K562 (cell line): Measurements from ENCODE around the gene PTPN11. TPM values are rescaled to one million over a fixed set of nuclear protein-coding genes. Genes with fewer than 3 reads are reported as not detected.
A peak's percentile ranks its signal among the peaks of the same experiment; 100 is the strongest.

Experiments used
- ATF1 ChIP-seq, 2 experiments: fragments of 450-650 bp in 1 of 2; IDR thresholded peaks; 2 replicates each; pipeline ENCODE4 v1.6.1; 2016; ENCODE audit warnings: missing compliant biosample characterization in 1 of 2, missing genetic modification characterization in 1 of 2
- BRCA1 ChIP-seq, 2 experiments: fragments of 450-650 bp in 1 of 2; sonication (generic) in 1 of 2; formaldehyde crosslinking in 1 of 2; IDR thresholded peaks; 2 replicates each; pipeline versions ENCODE4 v1.5.0 to v1.6.1; 2017 to 2020; ENCODE audit warnings: mild to moderate bottlenecking in 1 of 2, missing genetic modification reagents in 1 of 2
- CBX2 ChIP-seq: fragments of 200-600 bp; sonication (generic); IDR thresholded peaks from one replicate; pipeline ENCODE4 v1.6.1; 2012; ENCODE audit warnings: mild to moderate bottlenecking, low read length, inconsistent platforms; ENCODE audit not compliant: insufficient read depth, poor library complexity, severe bottlenecking
- COPS2 ChIP-seq: fragments of 450-650 bp; conservative IDR thresholded peaks from 2 replicates; pipeline ENCODE4 v1.6.1; 2016; ENCODE audit warnings: mild to moderate bottlenecking, moderate library complexity
- ESRRB ChIP-seq: fragments of 250-450 bp; sonication (Bioruptor Pico); IDR thresholded peaks from 2 replicates; pipeline ENCODE4 v1.5.0; 2020; ENCODE audit warnings: mild to moderate bottlenecking, moderate library complexity, borderline replicate concordance
- ETV6 ChIP-seq, 3 experiments: fragments of 150-350 bp in 1 of 3; sonication (generic) in 1 of 3; formaldehyde crosslinking in 1 of 3; IDR thresholded peaks; 2 replicates each; pipeline versions ENCODE4 v1.6.1 to v1.8.0; 2014 to 2022; ENCODE audit warnings: borderline replicate concordance in 2 of 3, low read depth in 2 of 3, antibody characterized with exemption in 1 of 3, low read length in 1 of 3, mild to moderate bottlenecking in 1 of 3, missing genetic modification reagents in 1 of 3
- FOXK2 ChIP-seq, 2 experiments: fragments of 450-650 bp; IDR thresholded peaks in 1 of 2; conservative IDR thresholded peaks in 1 of 2; 2 replicates each; pipeline ENCODE4 v1.6.1; 2016; ENCODE audit warnings: low read depth in 2 of 2, mild to moderate bottlenecking in 1 of 2
- HDAC3 ChIP-seq: fragments of 450-650 bp; IDR thresholded peaks from 2 replicates; pipeline ENCODE4 v1.6.1; 2018; ENCODE audit warnings: borderline replicate concordance, mild to moderate bottlenecking, moderate library complexity; ENCODE audit not compliant: partially characterized antibody
- KDM4B ChIP-seq, 2 experiments: fragments of 450-650 bp in 1 of 2; sonication (generic) in 1 of 2; IDR thresholded peaks; 2 replicates each; pipeline ENCODE4 v1.6.1; 2016 to 2017; ENCODE audit warnings: borderline replicate concordance in 2 of 2, antibody characterized with exemption in 1 of 2, low read depth in 1 of 2, mild to moderate bottlenecking in 1 of 2
- KLF1 ChIP-seq: fragments of 450-650 bp; IDR thresholded peaks from 2 replicates; pipeline ENCODE4 v1.6.1; 2016; ENCODE audit warnings: missing genetic modification characterization, missing compliant biosample characterization
- LEF1 ChIP-seq: fragments of 450-650 bp; IDR thresholded peaks from 2 replicates; pipeline ENCODE4 v1.6.1; 2016; ENCODE audit warnings: mild to moderate bottlenecking
- MCM7 ChIP-seq, 2 experiments: fragments of 450-650 bp; IDR thresholded peaks; 2 replicates each; pipeline ENCODE4 v1.6.1; 2016 to 2018
- MEIS2 ChIP-seq: fragments of 450-650 bp; IDR thresholded peaks from 2 replicates; pipeline ENCODE4 v1.6.1; 2014; ENCODE audit warnings: mild to moderate bottlenecking; ENCODE audit not compliant: partially characterized antibody
- MXD1 ChIP-seq: fragments of 250-450 bp; sonication (Bioruptor Pico); IDR thresholded peaks from 2 replicates; pipeline ENCODE4 v1.8.0; 2021; ENCODE audit warnings: borderline replicate concordance, mild to moderate bottlenecking, moderate library complexity; ENCODE audit not compliant: poor library complexity, severe bottlenecking
- NBN ChIP-seq: fragments of 450-650 bp; IDR thresholded peaks from 2 replicates; pipeline ENCODE4 v1.6.1; 2016; ENCODE audit warnings: low read depth, mild to moderate bottlenecking
- NELFE ChIP-seq: IDR thresholded peaks from 2 replicates; pipeline ENCODE4 v1.6.1; 2011; ENCODE audit warnings: mild to moderate bottlenecking; ENCODE audit not compliant: insufficient read depth, insufficient read length
- NFIC ChIP-seq: fragments of 450-650 bp; IDR thresholded peaks from 2 replicates; pipeline ENCODE4 v1.6.1; 2017; ENCODE audit warnings: mild to moderate bottlenecking, inconsistent platforms
- POU5F1 ChIP-seq: fragments of 150-350 bp; IDR thresholded peaks from 2 replicates; pipeline ENCODE4 v1.6.1; 2014; ENCODE audit warnings: borderline replicate concordance, low read length, low read depth, mild to moderate bottlenecking; ENCODE audit not compliant: partially characterized antibody
- PRPF4 ChIP-seq: fragments of 200-400 bp; formaldehyde crosslinking; IDR thresholded peaks from one replicate; pipeline ENCODE4 v1.6.1; 2017; ENCODE audit warnings: low read length, low read depth, mild to moderate bottlenecking; ENCODE audit not compliant: insufficient read depth, poor library complexity, severe bottlenecking
- SMARCA5 ChIP-seq: fragments of 450-650 bp; IDR thresholded peaks from 2 replicates; pipeline ENCODE4 v1.6.1; 2016
- STAT5B ChIP-seq: fragments of 250-450 bp; sonication (Bioruptor Pico); IDR thresholded peaks from 2 replicates; pipeline ENCODE4 v1.8.0; 2021; ENCODE audit warnings: mild to moderate bottlenecking, inconsistent platforms
- ZKSCAN3 ChIP-seq: fragments of 250-450 bp; sonication (Bioruptor Pico); IDR thresholded peaks from 2 replicates; pipeline ENCODE4 v1.4.0; 2020
- ZNF165 ChIP-seq: fragments of 250-450 bp; sonication (Bioruptor Pico); IDR thresholded peaks from 2 replicates; pipeline ENCODE4 v1.4.0; 2020; ENCODE audit warnings: borderline replicate concordance
- ZNF311 ChIP-seq: fragments of 250-450 bp; sonication (Bioruptor Pico); IDR thresholded peaks from 2 replicates; pipeline ENCODE4 v1.4.0; 2020; ENCODE audit warnings: mild to moderate bottlenecking, moderate library complexity
- ZNF384 ChIP-seq: IDR thresholded peaks from 2 replicates; pipeline ENCODE4 v1.6.1; 2012; ENCODE audit warnings: low read depth, low read length, improper control_type of control experiment
- ZNF785 ChIP-seq: fragments of 250-450 bp; sonication (Bioruptor Pico); IDR thresholded peaks from 2 replicates; pipeline ENCODE4 v1.4.0; 2020; ENCODE audit warnings: mild to moderate bottlenecking
- polyA plus RNA-seq, 8 experiments: library from polyadenylated mRNA; depleted of rRNA in 4 of 8; stranded (reverse) in 5 of 8; unstranded in 3 of 8; fragments of >200 nt; fragmentation: Nextera tagmentation in 2 of 8; fragmentation: Illumina TruSeq in 1 of 8; extraction: Ambion mirVana in 2 of 8; extraction: Trizol in 1 of 8; gene quantifications; 2 replicates each; pipeline versions ENCODE4 v1.2.1 to v1.2.3, GENCODE V29; 2011 to 2014; ENCODE audit warnings: inconsistent platforms in 1 of 8, missing spikeins in 1 of 8
- total RNA-seq, 7 experiments: library from RNA; depleted of rRNA in 6 of 7; stranded (reverse); fragments of >200 nt in 6 of 7; fragmentation: Illumina TruSeq in 2 of 7; extraction: Trizol in 2 of 7; gene quantifications; 2 replicates each; pipeline versions ENCODE4 v1.2.1 to v1.2.3, GENCODE V29; 2011 to 2021; ENCODE audit warnings: low replicate concordance in 1 of 7
- TF ChIP-seq, protein P1 (sequence below): sonication (generic); formaldehyde crosslinking; IDR thresholded peaks from 2 replicates; pipeline ENCODE4 v1.8.1; 2023; ENCODE audit warnings: mild to moderate bottlenecking, missing genetic modification reagents

Gene PTPN11
- total and polyA plus RNA-seq, 9 of the 15 experiments (the other 6 are each of a cell fraction or from before 2014, with no cell fraction given): 22.5 to 126 (median 79.7) TPM

- TF ChIP-seq NELFE (no peak), POU5F1 (no peak), SMARCA5 (no peak), FOXK2 (conservative IDR thresholded peaks at IDR 0.05 in 1 of 2, IDR thresholded peaks at IDR 0.05 in 1 of 2; ENCODE audit: low read depth in 2 of 2) (0 out of 4 replicates have a peak, but pooled peaks have one; percentile 23 to 48), KDM4B (IDR thresholded peaks at IDR 0.05; ENCODE audit: borderline replicate concordance in 2 of 2, low read depth in 1 of 2) (no peak), ZNF165 (CRISPR knock-in tag) (no peak), NFIC (peak; percentile 43), NBN (peak; percentile 31; the same call in 1 of the 2 replicates), COPS2 (no peak), MEIS2 (no peak), HDAC3 (no peak), ETV6 (IDR thresholded peaks at IDR 0.05; ENCODE audit: borderline replicate concordance in 1 of 2, low read depth in 2 of 2, low read length in 1 of 2) (peak in 1 of 2 experiments; percentile 45; a peak in 1 of 4 replicates), ETV6 (CRISPR knock-in tag; IDR thresholded peaks at IDR 0.05; ENCODE audit: borderline replicate concordance) (0 out of 2 replicates have a peak, but pooled peaks have one; percentile 68), CBX2 (no peak), ATF1 (CRISPR knock-in tag; IDR thresholded peaks at IDR 0.05) (peak; percentile 98), ATF1 (tag; IDR thresholded peaks at IDR 0.05) (peak; percentile 100), MCM7 (IDR thresholded peaks at IDR 0.05) (no peak), LEF1 (no peak), MXD1 (CRISPR knock-in tag) (no peak), KLF1 (tag) (0 out of 2 replicates have a peak, but pooled peaks have one; percentile 25), BRCA1 (IDR thresholded peaks at IDR 0.05) (no peak), BRCA1 (CRISPR knock-in tag; IDR thresholded peaks at IDR 0.05) (no peak), STAT5B (no peak), ESRRB (CRISPR knock-in tag) (no peak), ZNF384 (no peak), ZNF785 (CRISPR knock-in tag) (no peak), ZNF311 (no peak), ZKSCAN3 (CRISPR knock-in tag) (no peak), PRPF4 (no peak)
- TF ChIP-seq, protein P1, sequence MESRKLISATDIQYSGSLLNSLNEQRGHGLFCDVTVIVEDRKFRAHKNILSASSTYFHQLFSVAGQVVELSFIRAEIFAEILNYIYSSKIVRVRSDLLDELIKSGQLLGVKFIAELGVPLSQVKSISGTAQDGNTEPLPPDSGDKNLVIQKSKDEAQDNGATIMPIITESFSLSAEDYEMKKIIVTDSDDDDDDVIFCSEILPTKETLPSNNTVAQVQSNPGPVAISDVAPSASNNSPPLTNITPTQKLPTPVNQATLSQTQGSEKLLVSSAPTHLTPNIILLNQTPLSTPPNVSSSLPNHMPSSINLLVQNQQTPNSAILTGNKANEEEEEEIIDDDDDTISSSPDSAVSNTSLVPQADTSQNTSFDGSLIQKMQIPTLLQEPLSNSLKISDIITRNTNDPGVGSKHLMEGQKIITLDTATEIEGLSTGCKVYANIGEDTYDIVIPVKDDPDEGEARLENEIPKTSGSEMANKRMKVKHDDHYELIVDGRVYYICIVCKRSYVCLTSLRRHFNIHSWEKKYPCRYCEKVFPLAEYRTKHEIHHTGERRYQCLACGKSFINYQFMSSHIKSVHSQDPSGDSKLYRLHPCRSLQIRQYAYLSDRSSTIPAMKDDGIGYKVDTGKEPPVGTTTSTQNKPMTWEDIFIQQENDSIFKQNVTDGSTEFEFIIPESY (CRISPR knock-in tag): peak; percentile 59; the same call in 1 of the 2 replicates
These were observed at the start of gene PTPN11 (continued) for GRCh38 chr12:112418608-112419296.
